ENCODE measurements around the gene STXBP6.

DNA sequence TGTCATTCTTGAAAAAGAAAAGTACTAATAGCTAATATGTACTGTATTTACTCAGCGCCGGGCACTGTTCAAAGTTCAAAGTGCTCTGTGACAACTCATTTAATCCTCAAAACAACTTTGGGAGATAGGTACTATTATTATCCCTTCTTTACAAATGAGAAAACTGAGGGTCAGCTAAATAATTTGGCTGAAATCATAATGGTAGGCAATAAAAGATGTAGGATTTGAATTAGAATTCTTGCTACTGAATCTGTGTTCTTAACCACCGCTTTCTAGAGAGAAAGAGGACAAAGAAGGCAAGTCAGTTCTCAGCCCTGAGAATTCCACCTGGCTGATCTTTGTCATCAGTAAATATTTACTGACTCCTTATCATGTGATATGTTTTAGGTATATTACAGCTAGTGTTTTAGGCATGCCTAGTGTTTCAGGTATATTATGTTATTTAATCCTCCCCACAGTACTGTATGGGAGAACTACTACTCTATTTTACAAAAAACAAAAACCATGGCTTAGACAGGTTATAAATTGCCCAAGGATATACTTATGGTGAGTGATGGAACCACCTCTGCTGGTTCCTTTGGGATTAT, 210.2 kb downstream of the STXBP6 start:
- no peak for TF ChIP-seq CTCF (IDR thresholded peaks at IDR 0.05 in 4 of 5, conservative IDR thresholded peaks at IDR 0.05 in 1 of 5)
- TF ChIP-seq POLR2A (IDR thresholded peaks at IDR 0.05), result no peak
